ENCODE measurements around the gene TPRG1. TPM values are rescaled to one million over a fixed set of nuclear protein-coding genes. Genes with fewer than 3 reads are reported as not detected.
A peak's percentile ranks its signal among the peaks of the same experiment; 100 is the strongest.
"Not testable (repeated sequence)": the region's sequence is repeated elsewhere in the genome, so short reads cannot be mapped to it uniquely, and the experiment has no call there.

TPRG1 gene
- polyA plus RNA-seq, 1 donor = 0.68 TPM

GRCh38 chr3:189312866-189313265 lies 141.1 kb downstream of the TPRG1 start:
- DNase-seq = no peak

GRCh38 chr3:189316296-189317019 lies 144.7 kb downstream of the TPRG1 start:
- DNase-seq = no peak

- DNase-seq = no peak
Observed at GRCh38 chr3:189317911-189318310, 146.1 kb downstream of the TPRG1 start.

GRCh38 chr3:189320511-189320910 lies 148.7 kb downstream of the TPRG1 start:
- DNase-seq = no peak

GRCh38 chr3:189322339-189322738 lies 150.6 kb downstream of the TPRG1 start:
- DNase-seq = no peak

- DNase-seq = peak; percentile 77
Observed at GRCh38 chr3:189324538-189325138, 152.9 kb downstream of the TPRG1 start.

- no peak for DNase-seq
Observed at GRCh38 chr3:189325454-189325853, 153.7 kb downstream of the TPRG1 start.

GRCh38 chr3:189329630-189330029 lies 157.9 kb downstream of the TPRG1 start:
- not testable (repeated sequence) for DNase-seq

GRCh38 chr3:189330066-189330465 lies 158.3 kb downstream of the TPRG1 start:
- no peak for DNase-seq

GRCh38 chr3:189331002-189331418 lies 159.2 kb downstream of the TPRG1 start:
- no peak for DNase-seq

- no peak for DNase-seq
Observed at GRCh38 chr3:189334064-189334920, 162.5 kb downstream of the TPRG1 start.

GRCh38 chr3:189337673-189338091 lies 165.9 kb downstream of the TPRG1 start:
- no peak for DNase-seq

- DNase-seq = no peak
Observed at GRCh38 chr3:189338366-189338765, 166.6 kb downstream of the TPRG1 start.

- no peak for DNase-seq
Observed at GRCh38 chr3:189339996-189340395, 168.2 kb downstream of the TPRG1 start.

- DNase-seq = no peak
Observed at GRCh38 chr3:189340680-189341460, 169.1 kb downstream of the TPRG1 start.

- DNase-seq = no peak
Observed at GRCh38 chr3:189342811-189343210, 171.0 kb downstream of the TPRG1 start.

- no peak for DNase-seq
Observed at GRCh38 chr3:189344996-189345395, 173.2 kb downstream of the TPRG1 start.

- DNase-seq = no peak
Observed at GRCh38 chr3:189349772-189350171, 178.0 kb downstream of the TPRG1 start.

- no peak for DNase-seq
Observed at GRCh38 chr3:189353318-189353965, 181.7 kb downstream of the TPRG1 start.

GRCh38 chr3:189353988-189354889 lies 182.5 kb downstream of the TPRG1 start:
- DNase-seq = no peak

- no peak for DNase-seq
Observed at GRCh38 chr3:189355115-189355480, 183.3 kb downstream of the TPRG1 start.
